Transverse colon (tissue), 4 donors: ENCODE measurements around the gene THADA. TPM values are rescaled to one million over a fixed set of nuclear protein-coding genes. Genes with fewer than 3 reads are reported as not detected.

Experiments used
- DNase-seq: peaks from one replicate; pipeline ENCODE4 v3.0.0-alpha.2; 2019
- H3K27ac ChIP-seq, 4 donors: fragments of 200-600 bp; sonication (generic); 2 replicates each; pipeline ENCODE4 v1.5.1; 2016 to 2018; ENCODE audit warnings: inconsistent platforms in 4 of 4
- H3K27me3 ChIP-seq: fragments of 200-600 bp; sonication (generic); 2 replicates; pipeline ENCODE4 v1.5.1; 2017; ENCODE audit warnings: inconsistent platforms
- H3K36me3 ChIP-seq, 4 donors: fragments of 200-600 bp; sonication (generic); 2 replicates each; pipeline ENCODE4 v1.5.1; 2017 to 2019; ENCODE audit warnings: inconsistent platforms in 4 of 4
- H3K4me1 ChIP-seq, 4 donors: fragments of 200-600 bp; sonication (generic); 2 replicates each; pipeline ENCODE4 v1.5.1; 2017 to 2020; ENCODE audit warnings: inconsistent platforms in 4 of 4
- H3K4me3 ChIP-seq, 4 donors: fragments of 200-600 bp; sonication (generic); 1 replicate in 1 of 4; 2 replicates in 3 of 4; pipeline versions ENCODE4 v1.5.1 to v1.6.1; 2017 to 2019; ENCODE audit warnings: inconsistent platforms in 4 of 4
- H3K9me3 ChIP-seq, 2 donors: fragments of 200-600 bp; sonication (generic); 2 replicates each; pipeline ENCODE4 v1.5.1; 2017 to 2019; ENCODE audit warnings: inconsistent platforms in 2 of 2
- EP300 ChIP-seq: sonication (generic); formaldehyde crosslinking; IDR thresholded peaks from one replicate; pipeline ENCODE4 v1.6.1; 2017; ENCODE audit warnings: antibody characterized with exemption, low read depth
- POLR2A ChIP-seq: fragments of 450-650 bp; IDR thresholded peaks from one replicate; pipeline ENCODE4 v1.6.1; 2016; ENCODE audit warnings: antibody characterized with exemption, mild to moderate bottlenecking, moderate library complexity
- POLR2AphosphoS5 ChIP-seq, 3 donors: sonication (generic); formaldehyde crosslinking; IDR thresholded peaks; one replicate each; pipeline ENCODE4 v1.6.1; 2016; ENCODE audit warnings: antibody characterized with exemption in 3 of 3
- WGBS, 2 donors: methylation state at CpG; one replicate each; pipeline ENCODE4 v1.1.5; 2018; ENCODE audit warnings: low coverage in 1 of 2; 5-methylcytosine and 5-hydroxymethylcytosine counted together
- in situ Hi-C, 4 donors: fragments of 200-750 bp; cut with MboI; loops; one replicate each; pipeline versions ENCODE4 v1.15.0 to v1.15.1; 2017; ENCODE audit warnings: low sequenced_read_pairs in 3 of 4, low pct_ligation_motif_present in 1 of 4, low pct_unique_long_range_greater_than_20kb in 1 of 4
- intact Hi-C: fragments of 100-400 bp; cut with DNase I; formaldehyde crosslinking; loops from one replicate; pipeline ENCODE4 v1.15.1; 2023; ENCODE audit warnings: low total_unique reads
- total RNA-seq, 4 donors: library from RNA; depleted of rRNA; stranded (reverse); fragments of >200 nt; gene quantifications; one replicate each; pipeline ENCODE4 v1.1.0, GENCODE V29; 2016
- TF ChIP-seq, protein P1 (sequence below), 5 experiments: fragments of 200-600 bp in 3 of 5; fragments of 450-650 bp in 2 of 5; sonication (generic) in 3 of 5; IDR thresholded peaks; 1 replicate in 2 of 5; 2 replicates in 3 of 5; pipeline ENCODE4 v1.5.1; 2016 to 2017; ENCODE audit warnings: antibody characterized with exemption in 5 of 5, inconsistent platforms in 3 of 5, mild to moderate bottlenecking in 2 of 5, moderate library complexity in 1 of 5

Gene THADA
- total RNA-seq, 4 donors from 2014 or later: 21.7 to 78.6 (median 28.1) TPM

DNA sequence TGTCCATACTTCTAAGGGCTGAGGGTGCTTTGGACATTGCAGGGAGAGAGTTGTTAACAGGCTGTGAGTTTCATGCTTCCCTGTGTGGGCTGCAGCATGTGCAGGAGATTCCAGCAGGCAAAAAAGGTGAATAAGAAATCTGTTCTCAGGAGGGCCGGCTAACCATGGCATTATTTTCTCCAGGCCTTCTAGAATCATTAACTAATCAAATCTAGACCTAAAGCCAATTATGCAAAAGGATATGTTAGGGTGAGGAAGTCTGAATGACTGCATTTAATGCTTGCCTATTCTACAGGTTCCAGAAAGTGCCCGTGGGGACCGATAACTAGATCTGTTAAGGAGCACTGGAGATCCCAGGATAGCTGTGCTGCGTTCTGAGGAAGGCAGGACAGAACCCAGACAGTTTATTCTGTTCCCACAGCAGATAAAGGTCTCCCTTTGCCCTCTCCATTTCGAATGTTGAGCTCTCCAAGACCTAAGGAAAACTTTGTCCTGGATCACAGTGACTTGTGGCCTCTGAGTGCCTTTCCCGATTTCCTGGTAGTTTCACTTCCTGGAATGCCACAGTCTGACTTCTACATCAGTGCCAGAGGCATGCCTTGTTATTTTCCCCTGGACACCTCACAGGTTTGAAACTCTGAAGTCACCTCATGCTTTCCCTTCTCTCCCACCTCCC is 319.4 kb downstream of the THADA start:
- Histone ChIP-seq H3K4me1 (peaks cover 11 to 16% (median 14%) of the 10 kb centered on the region in 4 donors), H3K4me3 (no peak overlapping the region), H3K36me3 (no peaks in the 10 kb centered on the region), H3K27ac (peak overlapping the region; percentile 54 to 76 (median 66)), H3K9me3 (no peaks in the 10 kb centered on the region), H3K27me3 (no peaks in the 10 kb centered on the region)
- no peak for DNase-seq
- in situ Hi-C loops: no loop called here
- intact Hi-C loops: no loop called here
- WGBS, 2 donors: 24 to 63% methylated on average over 2 to 6 of the region's 6 CpGs
- no peak for TF ChIP-seq POLR2A
- TF ChIP-seq POLR2AphosphoS5 (IDR thresholded peaks at IDR 0.05): no peak
- TF ChIP-seq EP300: no peak
- TF ChIP-seq, protein P1, sequence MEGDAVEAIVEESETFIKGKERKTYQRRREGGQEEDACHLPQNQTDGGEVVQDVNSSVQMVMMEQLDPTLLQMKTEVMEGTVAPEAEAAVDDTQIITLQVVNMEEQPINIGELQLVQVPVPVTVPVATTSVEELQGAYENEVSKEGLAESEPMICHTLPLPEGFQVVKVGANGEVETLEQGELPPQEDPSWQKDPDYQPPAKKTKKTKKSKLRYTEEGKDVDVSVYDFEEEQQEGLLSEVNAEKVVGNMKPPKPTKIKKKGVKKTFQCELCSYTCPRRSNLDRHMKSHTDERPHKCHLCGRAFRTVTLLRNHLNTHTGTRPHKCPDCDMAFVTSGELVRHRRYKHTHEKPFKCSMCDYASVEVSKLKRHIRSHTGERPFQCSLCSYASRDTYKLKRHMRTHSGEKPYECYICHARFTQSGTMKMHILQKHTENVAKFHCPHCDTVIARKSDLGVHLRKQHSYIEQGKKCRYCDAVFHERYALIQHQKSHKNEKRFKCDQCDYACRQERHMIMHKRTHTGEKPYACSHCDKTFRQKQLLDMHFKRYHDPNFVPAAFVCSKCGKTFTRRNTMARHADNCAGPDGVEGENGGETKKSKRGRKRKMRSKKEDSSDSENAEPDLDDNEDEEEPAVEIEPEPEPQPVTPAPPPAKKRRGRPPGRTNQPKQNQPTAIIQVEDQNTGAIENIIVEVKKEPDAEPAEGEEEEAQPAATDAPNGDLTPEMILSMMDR (IDR thresholded peaks at IDR 0.05): no peak

DNA sequence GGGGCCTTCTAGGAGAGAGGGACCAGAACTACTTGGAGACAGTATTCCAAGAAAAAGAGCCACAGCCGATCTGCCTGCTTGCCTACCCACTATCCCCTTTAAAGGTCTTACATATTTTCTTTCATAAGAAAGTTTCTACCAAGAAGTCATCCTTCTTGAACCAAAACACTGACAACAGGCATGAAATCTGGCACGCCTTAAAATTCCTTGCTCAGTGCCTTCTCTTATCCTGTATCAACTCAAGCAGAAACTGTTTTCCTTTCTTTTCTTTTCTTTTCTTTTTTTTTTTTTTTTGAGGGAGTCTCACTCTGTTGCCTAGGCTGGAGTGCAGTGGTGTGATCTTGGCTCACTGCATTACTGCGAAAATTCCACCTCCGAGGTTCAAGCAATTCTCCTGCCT is 321.1 kb downstream of the THADA start:
- H3K36me3 ChIP-seq: no peaks in the 10 kb centered on the region
- H3K4me3 ChIP-seq: no peak overlapping the region
- no peak for TF ChIP-seq POLR2AphosphoS5 (IDR thresholded peaks at IDR 0.05)
- TF ChIP-seq, protein P1 (IDR thresholded peaks at IDR 0.05): no peak
- no peak for TF ChIP-seq EP300
- no peak for TF ChIP-seq POLR2A
- H3K27me3 ChIP-seq: no peaks in the 10 kb centered on the region
- no peak overlapping the region for H3K27ac ChIP-seq
- no peaks in the 10 kb centered on the region for H3K9me3 ChIP-seq
- H3K4me1 ChIP-seq: peaks cover 17 to 26% (median 22%) of the 10 kb centered on the region in 4 donors
- intact Hi-C loops: no loop called here
- no peak for DNase-seq
- in situ Hi-C loops: loop anchor here in 1 of 4 donors (25.0 kb wide), 1 partner anchor 437 kb away; no protein-coding TSS in a partner anchor
- 92 to 93% methylated on average over 4 of the region's 4 CpGs for WGBS, 2 donors

DNA sequence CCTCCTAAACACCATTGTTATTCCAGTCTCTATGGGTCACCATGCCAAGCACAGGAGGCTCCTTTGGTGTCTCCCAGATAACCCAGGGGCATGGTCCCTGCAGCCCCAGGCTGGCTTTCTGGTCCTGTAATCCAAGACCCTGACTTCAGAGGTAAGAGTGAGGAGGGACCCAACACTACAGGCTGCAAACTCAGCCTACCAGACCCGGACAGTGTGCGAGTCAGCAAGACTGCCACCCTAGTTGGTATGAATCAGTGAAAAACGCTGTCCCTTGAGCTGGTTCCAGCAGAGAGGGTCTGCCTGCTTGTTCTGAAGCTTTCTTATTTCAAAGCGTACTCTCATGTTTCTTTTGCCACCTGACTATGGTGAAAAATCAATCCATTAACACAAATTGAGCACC is 321.8 kb downstream of the THADA start:
- H3K27me3 ChIP-seq: no peaks in the 10 kb centered on the region
- WGBS, 2 donors: 93 to 100% methylated on average over 1 to 4 of the region's 4 CpGs

DNA sequence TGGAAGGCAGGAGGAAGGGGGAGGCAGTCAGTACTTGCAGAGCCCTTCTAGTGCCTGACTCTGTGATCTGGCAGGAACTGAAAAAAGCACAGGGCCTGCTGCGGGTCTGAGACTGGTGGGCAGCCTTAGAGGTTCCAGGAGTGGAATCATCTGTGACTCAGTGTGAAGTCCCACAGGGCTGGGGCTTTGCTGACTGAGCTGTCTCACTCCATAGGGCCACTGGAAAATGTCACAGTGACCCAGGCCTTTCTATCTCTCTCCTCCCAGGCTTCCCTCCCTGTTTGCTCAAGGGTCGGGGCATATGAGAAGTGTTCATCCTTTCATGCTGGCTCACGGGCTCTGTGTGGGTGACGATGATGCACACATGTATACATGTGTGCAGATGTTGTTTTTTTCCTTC is 322.3 kb downstream of the THADA start:
- peaks cover 24 to 37% (median 34%) of the 10 kb centered on the region in 4 donors for H3K4me1 ChIP-seq
- no peak overlapping the region for H3K4me3 ChIP-seq
- H3K36me3 ChIP-seq: no peaks in the 10 kb centered on the region
- in situ Hi-C loops: loop anchor here in 1 of 4 donors (25.0 kb wide), 1 partner anchor 436 kb away; no protein-coding TSS in a partner anchor
- 64 to 82% methylated on average over 2 to 4 of the region's 4 CpGs for WGBS, 2 donors
- DNase-seq: no peak
- TF ChIP-seq POLR2A (no peak), EP300 (no peak), POLR2AphosphoS5 (IDR thresholded peaks at IDR 0.05) (no peak)
- TF ChIP-seq, protein P1 (IDR thresholded peaks at IDR 0.05): no peak
- H3K27me3 ChIP-seq: no peaks in the 10 kb centered on the region
- no peaks in the 10 kb centered on the region for H3K9me3 ChIP-seq
- intact Hi-C loops: no loop called here
- H3K27ac ChIP-seq: peak overlapping the region in 1 of 4 donors; percentile 15

More for the DNA sequence above, 321.8 kb downstream of the THADA start:
- intact Hi-C loops (no loop called here), in situ Hi-C loops (loop anchor here in 1 of 4 donors (25.0 kb wide), 1 partner anchor 437 kb away; no protein-coding TSS in a partner anchor)
- peak overlapping the region in 1 of 4 donors; percentile 15 for H3K27ac ChIP-seq
- H3K4me3 ChIP-seq: no peak overlapping the region
- no peaks in the 10 kb centered on the region for H3K9me3 ChIP-seq
- H3K4me1 ChIP-seq: peaks cover 23 to 32% (median 29%) of the 10 kb centered on the region in 4 donors
- TF ChIP-seq POLR2AphosphoS5 (IDR thresholded peaks at IDR 0.05) (no peak), POLR2A (no peak), EP300 (no peak)
- DNase-seq: no peak
- no peaks in the 10 kb centered on the region for H3K36me3 ChIP-seq
